Left ventricle myocardium inferior (tissue), 1 donor: ENCODE results near the gene FETUB. TPM values are rescaled to one million over a fixed set of nuclear protein-coding genes. Genes with fewer than 3 reads are reported as not detected.
"Not testable (repeated sequence)": the region's sequence is repeated elsewhere in the genome, so short reads cannot be mapped to it uniquely, and the experiment has no call there.

Experiments used
- DNase-seq: peaks from one replicate; pipeline ENCODE4 v3.0.0-alpha.2; 2020
- H3K27ac ChIP-seq: fragments of 200-600 bp; replicated peaks from 2 replicates; pipeline ENCODE4 v1.8.0; 2021
- H3K27me3 ChIP-seq: fragments of 200-600 bp; 2 replicates; pipeline ENCODE4 v1.8.0; 2021; ENCODE audit warnings: low read depth
- H3K36me3 ChIP-seq: fragments of 200-600 bp; 2 replicates; pipeline ENCODE4 v1.8.0; 2021
- H3K4me1 ChIP-seq: fragments of 200-600 bp; 2 replicates; pipeline ENCODE4 v1.8.0; 2021
- H3K4me3 ChIP-seq: fragments of 200-600 bp; 2 replicates; pipeline ENCODE4 v1.8.0; 2021; ENCODE audit warnings: mild to moderate bottlenecking, moderate library complexity
- H3K9me3 ChIP-seq: fragments of 200-600 bp; replicated peaks from 2 replicates; pipeline ENCODE4 v1.8.0; 2021
- CTCF ChIP-seq: fragments of 200-600 bp; IDR thresholded peaks from 2 replicates; pipeline ENCODE4 v1.8.0; 2021; ENCODE audit warnings: antibody characterized with exemption, mild to moderate bottlenecking, borderline replicate concordance
- intact Hi-C: fragments of 100-400 bp; cut with micrococcal nuclease; formaldehyde crosslinking; loops from one replicate; pipeline ENCODE4 v1.11.0; 2022
- total RNA-seq: library from RNA; stranded (reverse); fragmentation: NEBNext Ultra II Directional; extraction: Animal tissue kit (Norgen Biotek cat#: 25700); gene quantifications from one replicate; pipeline ENCODE4 v1.2.1, GENCODE V29; 2021
- donor health status: DM: no; HTN: yes; CAD: no; lungs with severe emphysema.

Gene FETUB
- total RNA-seq, 1 donor from 2014 or later = not detected

GRCh38 chr3:186683979-186684378, 43.8 kb downstream of the FETUB start:
- Histone ChIP-seq H3K27ac (no peak overlapping the region), H3K27me3 (peaks cover 33% of the 10 kb centered on the region), H3K4me3 (no peak overlapping the region), H3K4me1 (no peaks in the 10 kb centered on the region), H3K36me3 (no peaks in the 10 kb centered on the region), H3K9me3 (no peaks in the 10 kb centered on the region)
- no peak for DNase-seq
- intact Hi-C loops = no loop called here
- TF ChIP-seq CTCF = no peak

GRCh38 chr3:186686475-186686874, 46.3 kb downstream of the FETUB start:
- intact Hi-C loops, H3K4me1 ChIP-seq, H3K9me3 ChIP-seq, H3K4me3 ChIP-seq, H3K36me3 ChIP-seq, H3K27ac ChIP-seq, DNase-seq: not testable (repeated sequence)
- H3K27me3 ChIP-seq = peaks cover 24% of the 10 kb centered on the region

GRCh38 chr3:186687120-186687651, 47.0 kb downstream of the FETUB start:
- DNase-seq = no peak
- no peak overlapping the region for H3K4me3 ChIP-seq
- no peaks in the 10 kb centered on the region for H3K36me3 ChIP-seq
- intact Hi-C loops = no loop called here
- no peaks in the 10 kb centered on the region for H3K9me3 ChIP-seq
- TF ChIP-seq CTCF = no peak
- H3K27me3 ChIP-seq = peaks cover 17% of the 10 kb centered on the region
- no peak overlapping the region for H3K27ac ChIP-seq
- no peaks in the 10 kb centered on the region for H3K4me1 ChIP-seq

GRCh38 chr3:186690304-186690703, 50.1 kb downstream of the FETUB start:
- H3K4me3 ChIP-seq, H3K36me3 ChIP-seq, H3K9me3 ChIP-seq, DNase-seq, intact Hi-C loops, H3K4me1 ChIP-seq, H3K27me3 ChIP-seq, H3K27ac ChIP-seq: not testable (repeated sequence)

- Histone ChIP-seq H3K27me3 (no peaks in the 10 kb centered on the region), H3K9me3 (no peaks in the 10 kb centered on the region), H3K27ac (no peak overlapping the region), H3K4me3 (no peak overlapping the region), H3K4me1 (peaks cover 7% of the 10 kb centered on the region), H3K36me3 (no peaks in the 10 kb centered on the region)
- no peak for TF ChIP-seq CTCF
- intact Hi-C loops = no loop called here
- no peak for DNase-seq
Measured at GRCh38 chr3:186691676-186692075, 51.5 kb downstream of the FETUB start.

- H3K4me3 ChIP-seq = no peak overlapping the region
- no peak for TF ChIP-seq CTCF
- H3K27ac ChIP-seq = no peak overlapping the region
- no peaks in the 10 kb centered on the region for H3K36me3 ChIP-seq
- DNase-seq = no peak
- no peaks in the 10 kb centered on the region for H3K9me3 ChIP-seq
- intact Hi-C loops = no loop called here
- no peaks in the 10 kb centered on the region for H3K27me3 ChIP-seq
- H3K4me1 ChIP-seq = peaks cover 13% of the 10 kb centered on the region
Measured at GRCh38 chr3:186693843-186694242, 53.6 kb downstream of the FETUB start.
